HepG2 (cell line): ENCODE data around the gene PALM. TPM values are rescaled to one million over a fixed set of nuclear protein-coding genes. Genes with fewer than 3 reads are reported as not detected.

Experiments
- ATF1 ChIP-seq: IDR thresholded peaks from 2 replicates; pipeline ENCODE4 v1.6.1; 2016; ENCODE audit warnings: mild to moderate bottlenecking, control low read depth
- DPF2 ChIP-seq: sonication (generic); formaldehyde crosslinking; IDR thresholded peaks from 2 replicates; pipeline ENCODE4 v1.4.0; 2020; ENCODE audit warnings: mild to moderate bottlenecking, low read depth, missing genetic modification reagents, borderline replicate concordance
- FOSL1 ChIP-seq: sonication (generic); formaldehyde crosslinking; IDR thresholded peaks from 2 replicates; pipeline ENCODE4 v1.9.0; 2021; ENCODE audit warnings: missing genetic modification reagents, borderline replicate concordance
- HMG20B ChIP-seq: conservative IDR thresholded peaks from 2 replicates; pipeline ENCODE4 v1.6.1; 2016; ENCODE audit warnings: missing genetic modification reagents, missing compliant biosample characterization
- JUNB ChIP-seq: sonication (generic); formaldehyde crosslinking; IDR thresholded peaks from 2 replicates; pipeline ENCODE4 v1.8.0; 2022; ENCODE audit warnings: missing genetic modification reagents, mild to moderate bottlenecking, borderline replicate concordance
- MED8 ChIP-seq: sonication (generic); formaldehyde crosslinking; IDR thresholded peaks from 2 replicates; pipeline ENCODE4 v1.8.1; 2023; ENCODE audit warnings: mild to moderate bottlenecking, missing genetic modification reagents; ENCODE audit not compliant: insufficient replicate concordance
- PRPF4 ChIP-seq: fragments of 200-400 bp; formaldehyde crosslinking; IDR thresholded peaks from 2 replicates; pipeline ENCODE4 v1.6.1; 2016; ENCODE audit warnings: low read length, low read depth; ENCODE audit not compliant: poor library complexity, severe bottlenecking
- ZC3H4 ChIP-seq: sonication (generic); formaldehyde crosslinking; IDR thresholded peaks from 2 replicates; pipeline ENCODE4 v1.4.0; 2020; ENCODE audit warnings: missing genetic modification reagents, borderline replicate concordance
- ZFP41 ChIP-seq: sonication (generic); formaldehyde crosslinking; IDR thresholded peaks from 2 replicates; pipeline ENCODE4 v1.4.0; 2020; ENCODE audit warnings: mild to moderate bottlenecking, missing genetic modification reagents, borderline replicate concordance
- ZNF343 ChIP-seq: sonication (generic); formaldehyde crosslinking; IDR thresholded peaks from 2 replicates; pipeline ENCODE4 v1.4.0; 2020; ENCODE audit warnings: mild to moderate bottlenecking, missing genetic modification reagents
- ZNF678 ChIP-seq: sonication (generic); formaldehyde crosslinking; IDR thresholded peaks from 2 replicates; pipeline ENCODE4 v1.4.0; 2020; ENCODE audit warnings: mild to moderate bottlenecking, missing genetic modification reagents
- ZNF777 ChIP-seq: sonication (generic); formaldehyde crosslinking; IDR thresholded peaks from 2 replicates; pipeline ENCODE4 v1.4.0; 2020; ENCODE audit warnings: missing genetic modification reagents
- ZNF839 ChIP-seq: sonication (generic); formaldehyde crosslinking; IDR thresholded peaks from 2 replicates; pipeline ENCODE4 v1.4.0; 2020; ENCODE audit warnings: missing genetic modification reagents, mild to moderate bottlenecking, borderline replicate concordance
- ZSCAN25 ChIP-seq: sonication (generic); formaldehyde crosslinking; IDR thresholded peaks from 2 replicates; pipeline ENCODE4 v1.8.0; 2022; ENCODE audit warnings: mild to moderate bottlenecking, missing genetic modification reagents
- polyA plus RNA-seq, 8 experiments: library from polyadenylated mRNA; depleted of rRNA in 3 of 8; stranded (reverse) in 7 of 8; unstranded in 1 of 8; fragments of >200 nt; fragmentation: Illumina TruSeq in 4 of 8; extraction: Trizol in 4 of 8; gene quantifications; 2 replicates each; pipeline versions ENCODE4 v1.2.1 to v1.2.3, GENCODE V29; 2011 to 2016; ENCODE audit warnings: low read depth in 4 of 8, missing spikeins in 1 of 8, mixed read lengths in 1 of 8; ENCODE audit not compliant: insufficient read depth in 1 of 8
- total RNA-seq, 5 experiments: library from RNA; depleted of rRNA; stranded (reverse); fragments of >200 nt; fragmentation: Illumina TruSeq; extraction: Trizol; gene quantifications; 2 replicates each; pipeline ENCODE4 v1.2.3, GENCODE V29; 2016; ENCODE audit warnings: low read depth in 1 of 5
- TF ChIP-seq, protein P1 (sequence below): fragments of 450-650 bp; IDR thresholded peaks from 2 replicates; pipeline ENCODE4 v1.6.1; 2017
- TF ChIP-seq, protein P2 (sequence below): IDR thresholded peaks from 2 replicates; pipeline ENCODE4 v1.6.1; 2016; ENCODE audit warnings: low read depth, borderline replicate concordance
- TF ChIP-seq, protein P3 (sequence below): sonication (generic); formaldehyde crosslinking; conservative IDR thresholded peaks from 2 replicates; pipeline ENCODE4 v1.8.0; 2022; ENCODE audit warnings: missing genetic modification reagents
- TF ChIP-seq, protein P4 (sequence below): sonication (generic); formaldehyde crosslinking; IDR thresholded peaks from 2 replicates; pipeline ENCODE4 v1.5.1; 2020; ENCODE audit warnings: mild to moderate bottlenecking, missing genetic modification reagents, moderate library complexity
- TF ChIP-seq, protein P5 (sequence below): sonication (generic); formaldehyde crosslinking; IDR thresholded peaks from 2 replicates; pipeline ENCODE4 v1.5.0; 2020; ENCODE audit warnings: missing genetic modification reagents, mild to moderate bottlenecking, borderline replicate concordance
- TF ChIP-seq, protein P6 (sequence below): IDR thresholded peaks from 2 replicates; pipeline ENCODE4 v1.6.1; 2012; ENCODE audit warnings: inconsistent platforms

Gene PALM
- total and polyA plus RNA-seq, 2 of the 13 experiments (the other 11 are each of a cell fraction or from before 2014, with no cell fraction given), result 4.0 to 9.7 TPM

DNA sequence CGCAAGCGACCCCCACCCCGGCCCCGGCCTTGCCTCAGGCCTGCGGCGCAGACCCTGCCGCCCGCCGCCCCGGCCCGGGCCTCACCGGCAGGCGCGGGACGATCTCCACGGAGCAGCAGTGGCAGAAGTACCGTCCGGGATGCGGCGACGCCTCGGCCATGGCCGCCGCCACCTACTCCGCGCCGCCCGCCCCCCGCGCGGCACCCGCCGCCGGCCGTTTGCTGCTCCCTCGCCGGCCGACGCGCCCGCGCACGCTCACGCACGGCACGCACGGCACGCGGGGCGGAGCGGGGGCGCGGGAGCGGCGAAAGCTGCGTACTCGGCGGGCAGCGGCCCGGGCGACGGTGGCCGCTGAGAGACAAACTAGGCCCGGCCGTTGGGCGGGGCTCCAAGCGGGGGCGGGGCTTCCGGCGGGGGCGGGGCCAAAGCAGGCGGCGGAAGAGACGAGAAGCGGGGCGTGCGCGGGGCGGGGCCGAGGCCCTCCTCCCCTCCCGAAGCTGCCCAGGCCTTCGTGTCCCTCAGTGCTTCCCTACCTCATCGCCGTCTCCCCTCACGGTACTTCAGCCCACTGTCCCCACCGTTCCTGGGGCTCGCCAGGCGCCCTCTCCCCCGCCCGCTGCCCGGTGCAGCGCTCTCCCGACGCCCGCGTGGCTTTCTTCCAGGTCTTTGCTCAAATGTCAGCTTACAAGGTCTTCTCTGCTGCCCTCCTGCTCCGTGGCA, 45.6 kb upstream of the PALM start, which contains the start of gene RNF126 (continued):
- TF ChIP-seq, protein P1, sequence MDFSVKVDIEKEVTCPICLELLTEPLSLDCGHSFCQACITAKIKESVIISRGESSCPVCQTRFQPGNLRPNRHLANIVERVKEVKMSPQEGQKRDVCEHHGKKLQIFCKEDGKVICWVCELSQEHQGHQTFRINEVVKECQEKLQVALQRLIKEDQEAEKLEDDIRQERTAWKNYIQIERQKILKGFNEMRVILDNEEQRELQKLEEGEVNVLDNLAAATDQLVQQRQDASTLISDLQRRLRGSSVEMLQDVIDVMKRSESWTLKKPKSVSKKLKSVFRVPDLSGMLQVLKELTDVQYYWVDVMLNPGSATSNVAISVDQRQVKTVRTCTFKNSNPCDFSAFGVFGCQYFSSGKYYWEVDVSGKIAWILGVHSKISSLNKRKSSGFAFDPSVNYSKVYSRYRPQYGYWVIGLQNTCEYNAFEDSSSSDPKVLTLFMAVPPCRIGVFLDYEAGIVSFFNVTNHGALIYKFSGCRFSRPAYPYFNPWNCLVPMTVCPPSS, result no peak
- no peak for TF ChIP-seq DPF2 (CRISPR knock-in tag)
- TF ChIP-seq, protein P2, sequence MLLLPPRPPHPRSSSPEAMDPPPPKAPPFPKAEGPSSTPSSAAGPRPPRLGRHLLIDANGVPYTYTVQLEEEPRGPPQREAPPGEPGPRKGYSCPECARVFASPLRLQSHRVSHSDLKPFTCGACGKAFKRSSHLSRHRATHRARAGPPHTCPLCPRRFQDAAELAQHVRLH, result 0 out of 2 replicates have a peak, but pooled peaks have one; percentile 43
- no peak for TF ChIP-seq PRPF4
- no peak for TF ChIP-seq ATF1 (CRISPR knock-in tag)
- TF ChIP-seq, protein P3, sequence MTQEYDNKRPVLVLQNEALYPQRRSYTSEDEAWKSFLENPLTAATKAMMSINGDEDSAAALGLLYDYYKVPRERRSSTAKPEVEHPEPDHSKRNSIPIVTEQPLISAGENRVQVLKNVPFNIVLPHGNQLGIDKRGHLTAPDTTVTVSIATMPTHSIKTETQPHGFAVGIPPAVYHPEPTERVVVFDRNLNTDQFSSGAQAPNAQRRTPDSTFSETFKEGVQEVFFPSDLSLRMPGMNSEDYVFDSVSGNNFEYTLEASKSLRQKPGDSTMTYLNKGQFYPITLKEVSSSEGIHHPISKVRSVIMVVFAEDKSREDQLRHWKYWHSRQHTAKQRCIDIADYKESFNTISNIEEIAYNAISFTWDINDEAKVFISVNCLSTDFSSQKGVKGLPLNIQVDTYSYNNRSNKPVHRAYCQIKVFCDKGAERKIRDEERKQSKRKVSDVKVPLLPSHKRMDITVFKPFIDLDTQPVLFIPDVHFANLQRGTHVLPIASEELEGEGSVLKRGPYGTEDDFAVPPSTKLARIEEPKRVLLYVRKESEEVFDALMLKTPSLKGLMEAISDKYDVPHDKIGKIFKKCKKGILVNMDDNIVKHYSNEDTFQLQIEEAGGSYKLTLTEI (CRISPR knock-in tag), result no peak
- TF ChIP-seq MED8 (CRISPR knock-in tag), result no peak
- TF ChIP-seq JUNB (CRISPR knock-in tag), result no peak
- TF ChIP-seq HMG20B (CRISPR knock-in tag), result no peak
- TF ChIP-seq FOSL1 (CRISPR knock-in tag), result no peak
- peak; percentile 17; the same call in 1 of the 2 replicates for TF ChIP-seq ZNF777
- TF ChIP-seq, protein P4, sequence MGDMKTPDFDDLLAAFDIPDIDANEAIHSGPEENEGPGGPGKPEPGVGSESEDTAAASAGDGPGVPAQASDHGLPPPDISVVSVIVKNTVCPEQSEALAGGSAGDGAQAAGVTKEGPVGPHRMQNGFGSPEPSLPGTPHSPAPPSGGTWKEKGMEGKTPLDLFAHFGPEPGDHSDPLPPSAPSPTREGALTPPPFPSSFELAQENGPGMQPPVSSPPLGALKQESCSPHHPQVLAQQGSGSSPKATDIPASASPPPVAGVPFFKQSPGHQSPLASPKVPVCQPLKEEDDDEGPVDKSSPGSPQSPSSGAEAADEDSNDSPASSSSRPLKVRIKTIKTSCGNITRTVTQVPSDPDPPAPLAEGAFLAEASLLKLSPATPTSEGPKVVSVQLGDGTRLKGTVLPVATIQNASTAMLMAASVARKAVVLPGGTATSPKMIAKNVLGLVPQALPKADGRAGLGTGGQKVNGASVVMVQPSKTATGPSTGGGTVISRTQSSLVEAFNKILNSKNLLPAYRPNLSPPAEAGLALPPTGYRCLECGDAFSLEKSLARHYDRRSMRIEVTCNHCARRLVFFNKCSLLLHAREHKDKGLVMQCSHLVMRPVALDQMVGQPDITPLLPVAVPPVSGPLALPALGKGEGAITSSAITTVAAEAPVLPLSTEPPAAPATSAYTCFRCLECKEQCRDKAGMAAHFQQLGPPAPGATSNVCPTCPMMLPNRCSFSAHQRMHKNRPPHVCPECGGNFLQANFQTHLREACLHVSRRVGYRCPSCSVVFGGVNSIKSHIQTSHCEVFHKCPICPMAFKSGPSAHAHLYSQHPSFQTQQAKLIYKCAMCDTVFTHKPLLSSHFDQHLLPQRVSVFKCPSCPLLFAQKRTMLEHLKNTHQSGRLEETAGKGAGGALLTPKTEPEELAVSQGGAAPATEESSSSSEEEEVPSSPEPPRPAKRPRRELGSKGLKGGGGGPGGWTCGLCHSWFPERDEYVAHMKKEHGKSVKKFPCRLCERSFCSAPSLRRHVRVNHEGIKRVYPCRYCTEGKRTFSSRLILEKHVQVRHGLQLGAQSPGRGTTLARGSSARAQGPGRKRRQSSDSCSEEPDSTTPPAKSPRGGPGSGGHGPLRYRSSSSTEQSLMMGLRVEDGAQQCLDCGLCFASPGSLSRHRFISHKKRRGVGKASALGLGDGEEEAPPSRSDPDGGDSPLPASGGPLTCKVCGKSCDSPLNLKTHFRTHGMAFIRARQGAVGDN, result peak; percentile 80
- TF ChIP-seq ZNF839 (CRISPR knock-in tag), result no peak
- TF ChIP-seq, protein P5, sequence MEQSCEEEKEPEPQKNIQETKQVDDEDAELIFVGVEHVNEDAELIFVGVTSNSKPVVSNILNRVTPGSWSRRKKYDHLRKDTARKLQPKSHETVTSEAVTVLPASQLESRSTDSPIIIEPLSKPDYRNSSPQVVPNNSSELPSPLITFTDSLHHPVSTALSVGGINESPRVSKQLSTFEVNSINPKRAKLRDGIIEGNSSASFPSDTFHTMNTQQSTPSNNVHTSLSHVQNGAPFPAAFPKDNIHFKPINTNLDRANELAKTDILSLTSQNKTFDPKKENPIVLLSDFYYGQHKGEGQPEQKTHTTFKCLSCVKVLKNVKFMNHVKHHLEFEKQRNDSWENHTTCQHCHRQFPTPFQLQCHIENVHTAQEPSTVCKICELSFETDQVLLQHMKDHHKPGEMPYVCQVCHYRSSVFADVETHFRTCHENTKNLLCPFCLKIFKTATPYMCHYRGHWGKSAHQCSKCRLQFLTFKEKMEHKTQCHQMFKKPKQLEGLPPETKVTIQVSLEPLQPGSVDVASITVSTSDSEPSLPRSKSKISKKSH, result no peak
- TF ChIP-seq ZC3H4 (CRISPR knock-in tag), result no peak
- TF ChIP-seq, protein P6, sequence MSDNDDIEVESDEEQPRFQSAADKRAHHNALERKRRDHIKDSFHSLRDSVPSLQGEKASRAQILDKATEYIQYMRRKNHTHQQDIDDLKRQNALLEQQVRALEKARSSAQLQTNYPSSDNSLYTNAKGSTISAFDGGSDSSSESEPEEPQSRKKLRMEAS, result peak; percentile 79
- no peak; the same call in 1 of the 2 replicates for TF ChIP-seq ZNF343 (CRISPR knock-in tag)
- TF ChIP-seq ZNF678 (CRISPR knock-in tag), result no peak
- no peak for TF ChIP-seq ZSCAN25 (CRISPR knock-in tag)
- TF ChIP-seq ZFP41, result no peak
